ENCODE measurements around the gene TKTL1. TPM values are rescaled to one million over a fixed set of nuclear protein-coding genes. Genes with fewer than 3 reads are reported as not detected.

The TKTL1 gene
- total and polyA plus RNA-seq, 3 donors from 2014 or later = 224 to 268 (median 233) TPM

GRCh38 chrX:154353172-154353843, 57.7 kb downstream of the TKTL1 start:
- Histone ChIP-seq H3K27ac (no peak overlapping the region), H3K4me3 (no peak overlapping the region), H3K9me3 (no peaks in the 10 kb centered on the region), H3K36me3 (ENCODE audit: low read depth, missing control alignments) (no peaks in the 10 kb centered on the region), H3K4me1 (no peaks in the 10 kb centered on the region), H3K27me3 (no peaks in the 10 kb centered on the region)
- DNase-seq = no peak
- no peak for TF ChIP-seq CTCF (IDR thresholded peaks at IDR 0.05)
- no peak for TF ChIP-seq POLR2A (IDR thresholded peaks at IDR 0.05)
- 85% methylated on average over 19 of the region's 24 CpGs; no CpG with 5 or more reads in 1 of the 2 donors for WGBS, 2 donors
- intact Hi-C loops (cut with DNase I; ENCODE audit: low total_unique reads) = no loop called here

DNA sequence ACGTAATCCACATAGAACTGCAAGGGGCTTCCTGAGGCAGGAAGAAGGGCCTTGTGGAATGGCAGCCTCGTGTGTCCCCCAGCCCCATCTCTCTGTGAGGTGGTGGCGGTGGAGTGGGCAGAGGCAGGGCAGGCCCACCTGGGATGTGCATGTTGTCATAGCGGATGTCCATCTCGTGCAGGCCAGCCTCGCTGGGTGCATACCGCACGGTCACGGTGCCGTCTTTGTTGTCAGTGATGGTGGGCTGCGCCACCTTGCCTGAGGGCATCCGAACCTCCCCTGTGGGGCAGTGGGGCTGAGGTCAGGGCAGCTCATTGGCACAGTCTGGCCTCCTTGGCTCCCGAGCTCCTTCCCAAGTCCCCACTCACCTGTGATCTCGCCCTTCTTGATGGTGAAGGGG, 58.4 kb downstream of the TKTL1 start:
- Histone ChIP-seq H3K27me3 (no peaks in the 10 kb centered on the region), H3K4me3 (no peak overlapping the region), H3K4me1 (no peaks in the 10 kb centered on the region), H3K9me3 (no peaks in the 10 kb centered on the region), H3K36me3 (ENCODE audit: low read depth, missing control alignments) (no peaks in the 10 kb centered on the region), H3K27ac (no peak overlapping the region)
- intact Hi-C loops (cut with DNase I; ENCODE audit: low total_unique reads) = no loop called here
- TF ChIP-seq POLR2A (IDR thresholded peaks at IDR 0.05) (no peak), CTCF (IDR thresholded peaks at IDR 0.05) (no peak)
- no peak for DNase-seq
- 93% methylated on average over 12 of the region's 14 CpGs; no CpG with 5 or more reads in 1 of the 2 donors for WGBS, 2 donors

DNA sequence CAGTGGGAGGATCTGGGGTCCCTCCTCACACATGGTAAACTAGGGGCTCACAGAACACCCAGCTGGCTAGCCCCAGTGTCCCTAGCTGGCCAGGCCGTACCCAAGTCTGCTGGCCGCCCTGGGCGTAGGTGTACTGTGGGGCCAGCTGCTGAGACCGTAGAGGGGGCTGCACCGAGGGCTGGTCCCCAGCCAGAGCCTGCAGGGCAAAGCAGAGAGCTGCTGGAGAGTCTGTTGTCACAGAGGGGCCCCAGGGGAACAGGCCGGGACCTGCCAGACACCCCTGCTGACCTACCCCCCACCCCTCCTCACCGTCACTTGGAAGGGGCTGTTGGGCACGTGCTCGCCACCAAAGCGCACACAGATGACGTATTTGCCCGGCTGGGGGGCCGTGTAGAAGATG, 58.9 kb downstream of the TKTL1 start:
- H3K36me3 ChIP-seq (ENCODE audit: low read depth, missing control alignments) = no peaks in the 10 kb centered on the region
- DNase-seq = no peak
- no peaks in the 10 kb centered on the region for H3K9me3 ChIP-seq
- WGBS, 2 donors = 91% methylated on average over 9 of the region's 13 CpGs; no CpG with 5 or more reads in 1 of the 2 donors
- no peak for TF ChIP-seq CTCF (IDR thresholded peaks at IDR 0.05)
- no peak for TF ChIP-seq POLR2A (IDR thresholded peaks at IDR 0.05)
- no peaks in the 10 kb centered on the region for H3K27me3 ChIP-seq
- H3K4me1 ChIP-seq = no peaks in the 10 kb centered on the region
- intact Hi-C loops (cut with DNase I; ENCODE audit: low total_unique reads) = no loop called here
- no peak overlapping the region for H3K27ac ChIP-seq
- H3K4me3 ChIP-seq = no peak overlapping the region

- no peaks in the 10 kb centered on the region for H3K4me1 ChIP-seq
- no peaks in the 10 kb centered on the region for H3K9me3 ChIP-seq
- DNase-seq = no peak
- H3K27ac ChIP-seq = no peak overlapping the region
- H3K36me3 ChIP-seq (ENCODE audit: low read depth, missing control alignments) = no peaks in the 10 kb centered on the region
- TF ChIP-seq POLR2A (IDR thresholded peaks at IDR 0.05) (no peak), CTCF (IDR thresholded peaks at IDR 0.05) (no peak)
- intact Hi-C loops (cut with DNase I; ENCODE audit: low total_unique reads) = no loop called here
- H3K4me3 ChIP-seq = no peak overlapping the region
- WGBS, 2 donors = 75 to 83% methylated on average over 6 to 26 of the region's 30 CpGs
- no peaks in the 10 kb centered on the region for H3K27me3 ChIP-seq
These were observed 59.6 kb downstream of the TKTL1 start for GRCh38 chrX:154355094-154355775.

Data from testis (tissue), 3 donors.